A673 (cell line): ENCODE measurements around the gene TNFAIP8. TPM values are rescaled to one million over a fixed set of nuclear protein-coding genes. Genes with fewer than 3 reads are reported as not detected.
"Not testable (repeated sequence)": the region's sequence is repeated elsewhere in the genome, so short reads cannot be mapped to it uniquely, and the experiment has no call there.

Experiments used
- BruUV-seq: library from RNA; stranded (reverse); fragments of 400-500 nt; replicated peaks from 2 replicates; lab custom pipeline; 2021; lab: Mats Ljungman, UMichigan
- CTCF ChIA-PET: fragments of 300-600 bp; sonication (Branson Sonifier 250); formaldehyde crosslinking; loops from one replicate; lab custom pipeline; 2022; ENCODE audit warnings: antibody characterized with exemption; lab: Charles Lee
- POLR2A ChIA-PET: fragments of 300-600 bp; sonication (Branson Sonifier 250); formaldehyde crosslinking; loops from one replicate; lab custom pipeline; 2022; ENCODE audit warnings: antibody characterized with exemption; ENCODE audit not compliant: low non-redundant PET; lab: Charles Lee
- DNase-seq: peaks from one replicate; pipeline ENCODE4 v3.0.0-alpha.2; 2015; ENCODE audit warnings: low spot score
- H3K27ac ChIP-seq: fragments of 200-600 bp; sonication (generic); 2 replicates; pipeline ENCODE4 v1.5.1; 2016; ENCODE audit warnings: mixed run types, low read depth, mild to moderate bottlenecking, mixed read lengths, antibody characterized with exemption, low read length; ENCODE audit not compliant: poor library complexity, severe bottlenecking
- H3K27me3 ChIP-seq: fragments of 200-600 bp; sonication (generic); replicated peaks from 2 replicates; pipeline ENCODE4 v1.6.1; 2017; ENCODE audit warnings: mixed run types, low read depth, mild to moderate bottlenecking, mixed read lengths, antibody characterized with exemption, low read length; ENCODE audit not compliant: insufficient read depth, poor library complexity
- H3K36me3 ChIP-seq: fragments of 200-600 bp; sonication (generic); 2 replicates; pipeline ENCODE4 v1.6.1; 2016; ENCODE audit warnings: mixed run types, mild to moderate bottlenecking, mixed read lengths, antibody characterized with exemption, low read length; ENCODE audit not compliant: insufficient read depth, poor library complexity, severe bottlenecking
- H3K4me1 ChIP-seq: fragments of 200-600 bp; sonication (generic); 2 replicates; pipeline ENCODE4 v1.6.1; 2017; ENCODE audit warnings: mixed run types, mild to moderate bottlenecking, mixed read lengths, antibody characterized with exemption, low read length; ENCODE audit not compliant: insufficient read depth, poor library complexity, severe bottlenecking
- H3K4me3 ChIP-seq: fragments of 200-600 bp; sonication (generic); 2 replicates; pipeline ENCODE4 v1.5.1; 2016; ENCODE audit warnings: low read depth, mixed run types, mild to moderate bottlenecking, mixed read lengths, low read length; ENCODE audit not compliant: poor library complexity, severe bottlenecking
- H3K9me3 ChIP-seq: fragments of 200-600 bp; sonication (generic); 2 replicates; pipeline ENCODE4 v1.6.1; 2016; ENCODE audit warnings: mixed run types, low read depth, mild to moderate bottlenecking, mixed read lengths, antibody characterized with exemption, low read length; ENCODE audit not compliant: poor library complexity, severe bottlenecking
- CTCF ChIP-seq: fragments of 300-800, 200-600 bp; sonication (generic); conservative IDR thresholded peaks from 2 replicates; pipeline ENCODE4 v1.5.1; 2017; ENCODE audit warnings: low read depth, mild to moderate bottlenecking, antibody characterized with exemption, low read length, moderate library complexity, mixed read lengths
- EZH2 ChIP-seq: fragments of 200-600 bp; sonication (generic); IDR thresholded peaks from 2 replicates; pipeline ENCODE4 v1.6.1; 2017; ENCODE audit warnings: borderline replicate concordance, low read depth, mild to moderate bottlenecking, mixed read lengths, antibody characterized with exemption, low read length; ENCODE audit not compliant: poor library complexity, severe bottlenecking
- intact Hi-C: fragments of 100-400 bp; cut with micrococcal nuclease; formaldehyde crosslinking; loops from one replicate; pipeline ENCODE4 v1.10.0; 2022; ENCODE audit not compliant: unreplicated experiment
- total RNA-seq: library from RNA; stranded (reverse); gene quantifications from 2 replicates; pipeline ENCODE4 v1.2.3, GENCODE V29; 2021

TNFAIP8 gene
- total RNA-seq, 1 experiment from 2014 or later = 6.8 TPM

- Histone ChIP-seq H3K9me3 (no peaks in the 10 kb centered on the region), H3K4me1 (no peaks in the 10 kb centered on the region), H3K4me3 (no peak overlapping the region), H3K36me3 (no peaks in the 10 kb centered on the region), H3K27ac (no peak overlapping the region), H3K27me3 (no peaks in the 10 kb centered on the region)
- CTCF ChIA-PET = no interaction called here
- TF ChIP-seq EZH2 (no peak), CTCF (no peak)
- intact Hi-C loops = no loop called here
- DNase-seq = no peak
- POLR2A ChIA-PET = no interaction called here
- BruUV-seq = no TSS peak
These were observed 71.2 kb downstream of the TNFAIP8 start for GRCh38 chr5:119427060-119427459.

- H3K4me3 ChIP-seq, BruUV-seq, H3K27me3 ChIP-seq, H3K36me3 ChIP-seq, POLR2A ChIA-PET, H3K4me1 ChIP-seq, H3K9me3 ChIP-seq, H3K27ac ChIP-seq, intact Hi-C loops, CTCF ChIA-PET: not testable (repeated sequence)
- DNase-seq = peak; percentile 21
These were observed 71.8 kb downstream of the TNFAIP8 start for GRCh38 chr5:119427596-119427995.

- H3K9me3 ChIP-seq, H3K4me3 ChIP-seq, H3K27me3 ChIP-seq, DNase-seq, BruUV-seq, H3K27ac ChIP-seq, H3K36me3 ChIP-seq, intact Hi-C loops, CTCF ChIA-PET, POLR2A ChIA-PET, H3K4me1 ChIP-seq: not testable (repeated sequence)
These were observed 72.3 kb downstream of the TNFAIP8 start for GRCh38 chr5:119428166-119428565.

GRCh38 chr5:119428574-119428973 lies 72.8 kb downstream of the TNFAIP8 start:
- intact Hi-C loops, POLR2A ChIA-PET, H3K4me3 ChIP-seq, H3K27me3 ChIP-seq, H3K9me3 ChIP-seq, CTCF ChIA-PET, BruUV-seq, H3K27ac ChIP-seq, H3K4me1 ChIP-seq, H3K36me3 ChIP-seq, DNase-seq: not testable (repeated sequence)

GRCh38 chr5:119432674-119433237 lies 76.9 kb downstream of the TNFAIP8 start:
- POLR2A ChIA-PET, H3K27me3 ChIP-seq, H3K4me3 ChIP-seq, CTCF ChIA-PET, intact Hi-C loops, H3K27ac ChIP-seq, H3K9me3 ChIP-seq, H3K4me1 ChIP-seq, H3K36me3 ChIP-seq, BruUV-seq, DNase-seq: not testable (repeated sequence)
